GM12873 (cell line): ENCODE results near the gene POLK.

Experiments used
- TF ChIP-seq, protein P1 (sequence below): IDR thresholded peaks from 2 replicates; pipeline ENCODE4 v1.5.1; 2012; ENCODE audit warnings: low read depth, mild to moderate bottlenecking, moderate library complexity, low read length, control low read depth; ENCODE audit not compliant: insufficient read depth; ENCODE audit errors: missing control alignments

The POLK gene

DNA sequence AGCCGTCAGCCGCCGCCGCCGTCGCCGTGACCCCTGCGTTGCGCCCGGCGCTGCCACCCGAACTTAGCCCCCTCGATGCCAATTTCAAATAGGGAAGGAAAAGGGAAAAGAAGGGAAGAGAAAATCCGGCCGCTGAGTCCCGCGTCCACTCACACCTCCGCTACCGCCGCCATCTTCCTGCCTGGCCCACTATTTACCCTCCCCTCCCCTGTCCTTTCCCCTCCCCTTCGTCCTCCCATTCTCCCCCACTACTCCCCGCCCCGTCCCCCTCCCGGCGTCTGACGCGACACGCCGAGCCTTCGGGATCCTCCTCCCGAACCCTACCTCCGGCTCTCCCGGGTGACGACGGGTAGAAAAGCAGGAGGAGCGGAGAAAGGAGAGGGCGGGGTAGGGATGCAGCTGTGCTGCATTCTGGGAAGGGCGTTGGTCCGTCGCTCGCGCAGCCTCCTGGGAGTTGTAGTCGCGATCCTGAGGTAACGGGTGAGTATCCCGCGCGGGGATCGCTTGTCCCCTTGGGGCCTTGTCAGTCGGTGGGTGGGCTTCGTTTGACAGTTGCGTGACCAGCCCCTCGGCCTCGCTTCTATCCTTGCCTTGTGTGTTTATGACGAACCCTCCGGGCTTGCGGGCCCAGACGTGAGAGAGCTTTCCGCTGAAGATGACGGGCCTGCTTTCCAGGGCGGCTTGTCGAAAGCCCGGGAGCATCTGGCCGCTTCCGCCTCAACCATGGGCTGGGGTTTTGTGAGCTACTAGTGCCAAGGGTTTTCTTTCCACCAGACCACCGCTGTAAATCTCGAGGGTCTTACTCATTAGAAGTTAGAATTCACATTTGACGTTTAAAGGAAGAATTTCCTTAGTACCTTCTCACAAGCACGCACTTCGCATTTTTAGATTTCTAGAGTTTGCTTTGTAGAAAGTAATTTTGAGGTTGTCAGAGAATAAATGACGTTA lies at the start of gene POLK, which contains the start of gene CERT1:
Gene POLK, plus strand, starts transcription at position 457 of the 948 bp plus-strand sequence.
Gene CERT1, minus strand, starts transcription at position 195 of the 948 bp plus-strand sequence. CDS start 422 bp downstream, outside the sequence.
- TF ChIP-seq, protein P1, sequence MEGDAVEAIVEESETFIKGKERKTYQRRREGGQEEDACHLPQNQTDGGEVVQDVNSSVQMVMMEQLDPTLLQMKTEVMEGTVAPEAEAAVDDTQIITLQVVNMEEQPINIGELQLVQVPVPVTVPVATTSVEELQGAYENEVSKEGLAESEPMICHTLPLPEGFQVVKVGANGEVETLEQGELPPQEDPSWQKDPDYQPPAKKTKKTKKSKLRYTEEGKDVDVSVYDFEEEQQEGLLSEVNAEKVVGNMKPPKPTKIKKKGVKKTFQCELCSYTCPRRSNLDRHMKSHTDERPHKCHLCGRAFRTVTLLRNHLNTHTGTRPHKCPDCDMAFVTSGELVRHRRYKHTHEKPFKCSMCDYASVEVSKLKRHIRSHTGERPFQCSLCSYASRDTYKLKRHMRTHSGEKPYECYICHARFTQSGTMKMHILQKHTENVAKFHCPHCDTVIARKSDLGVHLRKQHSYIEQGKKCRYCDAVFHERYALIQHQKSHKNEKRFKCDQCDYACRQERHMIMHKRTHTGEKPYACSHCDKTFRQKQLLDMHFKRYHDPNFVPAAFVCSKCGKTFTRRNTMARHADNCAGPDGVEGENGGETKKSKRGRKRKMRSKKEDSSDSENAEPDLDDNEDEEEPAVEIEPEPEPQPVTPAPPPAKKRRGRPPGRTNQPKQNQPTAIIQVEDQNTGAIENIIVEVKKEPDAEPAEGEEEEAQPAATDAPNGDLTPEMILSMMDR, result no peak

DNA sequence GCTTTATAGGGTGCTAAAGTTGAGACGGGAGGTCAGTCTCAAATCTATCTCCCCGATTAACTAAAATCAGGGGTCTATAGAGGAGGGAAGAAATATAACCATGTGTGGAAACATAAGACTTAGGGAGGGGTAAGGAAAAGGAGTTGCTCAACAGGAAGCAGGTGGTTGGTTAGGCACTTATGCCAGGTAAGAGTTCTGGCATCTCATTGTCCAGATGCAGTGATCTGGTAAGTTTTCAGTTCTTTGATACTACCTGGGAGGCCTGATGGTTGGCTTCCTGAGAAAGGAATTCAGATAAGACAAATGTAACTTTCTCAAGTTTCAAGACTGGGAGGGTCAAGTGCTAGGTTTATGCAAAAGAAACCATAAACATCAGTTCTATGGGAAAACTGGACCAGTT lies 48.0 kb upstream of the POLK start:
- TF ChIP-seq, protein P1, result no peak

DNA sequence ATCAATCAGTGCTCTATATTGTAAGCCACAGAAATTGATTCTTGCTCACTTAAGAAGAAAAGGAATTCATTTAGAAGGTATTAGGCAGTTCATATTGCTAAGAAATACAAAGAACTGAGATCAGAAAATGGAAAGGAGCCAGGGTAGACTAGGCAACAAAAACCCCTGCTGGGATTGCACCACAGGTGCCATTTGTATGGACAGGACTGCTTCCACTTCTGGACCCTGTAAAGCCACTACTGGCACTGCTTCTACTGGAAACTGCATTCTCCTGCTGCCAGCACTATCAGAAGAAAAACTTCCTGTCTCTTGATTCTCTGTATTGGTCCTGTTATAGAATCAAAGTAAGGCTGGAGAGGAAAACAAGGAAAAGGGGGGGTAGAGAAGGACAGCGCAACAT lies 46.2 kb upstream of the POLK start:
- TF ChIP-seq, protein P1, result no peak

DNA sequence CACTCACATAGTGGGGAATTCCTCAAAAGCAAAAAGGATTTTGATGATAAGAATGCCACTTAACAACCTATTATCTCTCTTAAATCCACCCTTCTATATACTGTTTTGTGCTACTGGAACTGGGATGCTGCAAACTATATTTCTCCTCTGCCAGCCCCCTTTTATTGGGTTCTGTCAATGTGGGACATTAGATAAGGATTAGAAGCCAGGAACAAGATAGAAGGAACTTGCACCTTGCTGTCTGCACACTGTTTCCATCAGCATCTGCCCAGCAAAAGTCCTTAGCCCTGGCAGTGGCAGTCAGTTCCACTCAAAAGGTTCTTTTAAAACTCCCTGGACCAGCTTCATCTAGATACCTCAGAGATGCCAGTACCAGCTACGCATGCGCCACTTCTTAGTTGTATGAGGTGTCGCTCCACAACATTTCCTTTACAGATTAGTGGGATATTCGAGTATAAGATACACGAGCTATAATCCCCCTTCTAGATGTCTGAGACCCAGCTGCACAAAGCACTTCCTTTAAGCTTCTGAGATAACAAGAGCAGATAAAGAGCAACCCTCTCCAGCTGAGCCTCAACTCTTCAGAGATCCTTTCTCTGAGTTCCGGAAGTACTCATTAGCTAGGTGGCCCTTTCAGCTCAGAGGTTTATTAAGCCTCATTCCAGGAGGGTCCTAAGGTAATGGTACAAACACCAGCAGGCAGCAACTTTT lies 45.5 kb upstream of the POLK start:
- TF ChIP-seq, protein P1, result no peak

DNA sequence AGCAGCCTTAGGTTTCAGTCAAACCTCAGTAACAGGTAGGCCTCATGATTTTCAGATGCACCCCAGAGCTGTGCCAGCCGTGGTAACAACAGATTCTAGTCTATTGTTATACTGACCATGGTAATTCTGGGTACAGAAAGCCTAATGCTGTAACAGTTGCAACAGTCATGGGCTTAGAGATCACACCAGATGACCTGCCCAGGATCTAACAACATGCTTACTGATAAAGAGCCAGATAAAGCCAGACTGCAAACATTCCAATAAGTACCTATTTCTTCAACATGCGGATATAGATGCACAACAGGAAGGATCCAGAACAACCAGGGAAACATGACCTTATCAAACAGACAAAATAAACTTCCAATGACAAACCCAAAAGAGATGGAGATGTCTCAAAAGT lies 43.1 kb upstream of the POLK start:
- TF ChIP-seq, protein P1, result no peak

GRCh38 chr5:75469017-75469416 lies 42.7 kb upstream of the POLK start:
- TF ChIP-seq, protein P1, result no peak

DNA sequence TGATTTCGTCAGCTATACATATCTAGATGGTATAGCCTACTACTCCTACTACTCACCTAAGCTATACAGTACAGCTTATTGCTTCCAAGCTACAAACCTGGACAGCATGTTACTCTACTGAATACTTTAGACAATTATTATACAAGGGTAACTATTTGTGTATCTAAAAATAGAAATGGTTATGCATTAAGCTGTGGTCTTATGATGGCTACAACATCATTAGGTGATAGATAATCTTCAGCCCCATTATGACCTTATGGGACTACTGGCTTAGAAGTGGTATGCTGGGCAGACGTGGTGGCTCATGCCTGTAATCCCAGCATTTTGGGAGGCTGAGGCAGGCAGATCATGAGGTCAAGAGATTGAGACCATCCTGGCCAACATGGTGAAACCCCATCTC lies 40.5 kb upstream of the POLK start:
- TF ChIP-seq, protein P1, result no peak
